G401.6 (cell line): ENCODE results near the gene CCDC34.

Source experiments
- FAIRE-seq: peaks from 2 replicates; lab custom pipeline; 2012; peaks lifted over from hg19 to GRCh38; lab: Jason Lieb, UNC

CCDC34 gene, protein sequence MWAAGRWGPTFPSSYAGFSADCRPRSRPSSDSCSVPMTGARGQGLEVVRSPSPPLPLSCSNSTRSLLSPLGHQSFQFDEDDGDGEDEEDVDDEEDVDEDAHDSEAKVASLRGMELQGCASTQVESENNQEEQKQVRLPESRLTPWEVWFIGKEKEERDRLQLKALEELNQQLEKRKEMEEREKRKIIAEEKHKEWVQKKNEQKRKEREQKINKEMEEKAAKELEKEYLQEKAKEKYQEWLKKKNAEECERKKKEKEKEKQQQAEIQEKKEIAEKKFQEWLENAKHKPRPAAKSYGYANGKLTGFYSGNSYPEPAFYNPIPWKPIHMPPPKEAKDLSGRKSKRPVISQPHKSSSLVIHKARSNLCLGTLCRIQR

DNA sequence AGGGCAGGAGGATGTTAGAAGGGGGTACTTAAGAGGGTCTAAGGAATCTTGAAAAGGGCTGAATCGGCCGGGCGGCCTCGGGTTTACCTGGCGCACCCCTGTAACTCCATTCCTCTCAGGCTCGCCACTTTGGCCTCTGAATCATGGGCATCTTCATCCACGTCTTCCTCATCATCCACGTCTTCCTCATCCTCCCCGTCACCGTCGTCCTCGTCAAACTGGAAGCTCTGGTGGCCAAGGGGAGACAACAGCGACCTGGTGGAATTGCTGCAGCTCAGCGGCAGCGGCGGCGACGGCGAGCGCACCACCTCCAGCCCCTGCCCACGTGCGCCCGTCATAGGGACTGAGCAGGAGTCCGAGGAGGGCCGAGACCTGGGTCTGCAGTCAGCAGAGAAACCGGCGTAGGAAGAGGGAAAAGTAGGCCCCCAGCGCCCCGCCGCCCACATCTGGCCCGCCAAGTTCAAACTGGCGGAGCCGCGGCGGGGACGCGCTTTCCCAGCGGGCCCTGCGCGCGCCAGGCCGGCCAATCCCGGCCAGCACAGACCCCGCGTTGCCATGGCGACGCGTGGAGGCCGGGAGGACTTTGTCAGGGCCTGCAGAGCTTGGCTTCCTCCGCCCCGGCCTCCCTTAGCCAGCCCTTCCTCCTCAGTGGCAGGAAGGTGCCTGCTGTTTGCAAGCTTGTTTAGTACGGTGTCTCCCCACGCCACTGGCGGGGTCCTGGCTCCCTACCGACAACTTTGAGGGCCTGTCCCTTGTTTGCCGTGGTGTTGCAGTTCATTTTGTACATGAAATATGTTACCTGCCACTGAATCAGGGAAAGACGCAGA is at the start of gene CCDC34:
CCDC34 (minus strand) TSS at position 467 of the 827 bp plus-strand sequence; CDS start at position 446, 21 bp downstream.
- FAIRE-seq: no peak

DNA sequence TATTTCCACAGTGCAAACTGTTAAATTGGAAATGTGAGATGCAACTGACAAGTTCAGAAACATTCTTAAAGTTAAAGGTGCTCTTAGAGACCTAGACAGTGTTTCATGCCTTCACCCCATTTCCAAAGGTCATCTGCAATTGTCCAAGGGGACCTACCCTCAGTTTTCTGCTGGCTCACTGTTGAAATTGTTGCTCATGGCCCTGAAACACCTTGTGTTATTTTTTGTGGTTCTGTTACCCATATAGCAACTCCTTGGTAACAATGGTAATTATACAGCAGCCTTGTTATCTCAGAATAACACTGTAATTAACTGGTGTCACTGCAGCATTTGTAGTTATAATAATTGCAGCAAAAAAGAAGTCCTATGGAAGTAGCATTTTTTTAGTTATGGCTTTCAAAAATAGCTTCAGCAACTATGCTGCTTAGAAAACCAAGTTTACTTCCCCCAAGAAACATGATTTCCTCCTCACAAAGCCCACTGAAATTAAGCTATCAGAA is 49.2 kb upstream of the CCDC34 start:
- FAIRE-seq: no peak

GRCh38 chr11:27411328-27411727 is 48.3 kb upstream of the CCDC34 start:
- FAIRE-seq: no peak

GRCh38 chr11:27410272-27410671 is 47.3 kb upstream of the CCDC34 start:
- FAIRE-seq: no peak

DNA sequence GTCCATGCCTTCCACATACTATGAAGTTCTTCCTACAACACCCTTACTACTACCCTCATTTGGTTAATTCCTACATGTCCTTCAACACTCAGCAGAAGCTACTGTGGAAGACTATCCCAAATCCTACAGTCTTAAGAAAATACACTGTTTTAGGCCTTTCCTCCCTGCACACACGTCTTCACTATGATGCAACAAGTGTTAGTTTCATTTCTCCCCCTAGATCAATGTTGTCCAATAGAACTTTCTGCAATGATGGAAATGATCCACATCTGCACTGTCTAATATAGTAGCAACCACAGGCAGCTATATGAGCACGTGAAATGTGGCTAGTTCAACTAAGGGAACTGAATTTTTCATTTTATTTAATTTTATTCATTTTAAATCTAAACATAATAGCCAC is 46.7 kb upstream of the CCDC34 start:
- FAIRE-seq: no peak

DNA sequence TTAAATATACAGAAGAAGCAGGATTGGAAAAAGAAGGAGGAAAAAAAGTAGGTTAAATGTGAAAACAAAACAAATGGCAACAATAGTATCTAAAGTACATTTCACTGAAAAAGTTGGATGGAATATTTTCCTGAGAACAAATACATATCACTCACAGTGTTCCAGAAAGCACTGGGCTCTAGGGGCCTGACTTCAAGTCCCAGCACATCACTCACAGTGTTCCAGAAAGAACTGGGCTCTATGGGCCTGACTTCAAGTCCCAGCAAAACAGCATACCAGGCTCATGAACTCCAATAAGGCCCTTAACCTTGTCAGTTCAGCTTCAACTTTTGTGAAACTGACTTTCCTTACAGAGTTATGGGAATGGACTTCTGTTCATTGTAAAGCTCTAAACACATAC is 46.0 kb upstream of the CCDC34 start:
- no peak for FAIRE-seq

DNA sequence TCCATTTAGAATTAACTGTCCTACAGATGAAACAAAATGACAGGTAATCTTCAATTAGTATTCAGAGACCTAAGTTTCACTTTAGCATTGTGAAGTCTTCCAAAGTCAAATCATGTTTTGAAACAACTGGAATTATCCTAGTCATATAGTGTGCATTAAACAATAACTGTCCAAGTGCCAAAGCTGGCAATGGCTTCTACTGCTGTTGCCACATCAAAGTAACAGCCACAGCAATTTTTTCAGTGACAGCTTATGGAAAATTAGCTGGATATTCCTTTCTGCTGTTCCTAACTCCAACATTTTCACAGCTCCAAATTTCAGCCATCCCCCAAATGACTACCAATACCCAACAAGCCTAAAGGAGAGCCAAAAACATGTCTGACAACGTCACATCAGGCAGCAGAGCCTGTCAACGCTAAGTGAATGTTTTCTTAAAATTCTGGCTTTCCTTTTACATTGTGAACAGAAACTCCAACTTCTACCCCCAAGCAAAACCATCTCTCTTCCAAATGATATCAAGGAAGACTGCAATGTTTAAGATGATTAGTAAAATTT is 45.3 kb upstream of the CCDC34 start:
- no peak for FAIRE-seq

GRCh38 chr11:27406498-27407354 is 43.7 kb upstream of the CCDC34 start:
- no peak for FAIRE-seq

GRCh38 chr11:27405134-27405533 is 42.1 kb upstream of the CCDC34 start:
- no peak for FAIRE-seq

GRCh38 chr11:27404427-27404826 is 41.4 kb upstream of the CCDC34 start:
- no peak for FAIRE-seq

DNA sequence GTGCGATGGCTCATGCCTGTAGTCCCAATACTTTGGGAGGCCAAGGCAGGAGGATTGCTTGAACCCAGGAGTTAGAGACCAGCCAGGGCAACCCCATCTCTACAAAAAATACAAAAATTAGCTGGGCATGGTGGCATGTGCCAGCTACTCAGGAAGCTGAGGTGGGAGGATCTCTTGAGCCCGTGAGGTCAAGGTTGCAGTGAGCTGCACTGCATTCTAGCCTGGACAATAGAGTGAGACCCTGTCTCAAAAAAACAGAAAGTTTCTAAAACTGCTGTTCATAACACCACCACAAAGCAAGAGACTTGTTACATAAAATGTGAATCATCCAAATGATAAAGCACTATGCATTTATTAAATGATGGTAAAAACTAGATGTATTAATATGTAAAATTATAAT is 40.2 kb upstream of the CCDC34 start:
- no peak for FAIRE-seq

- FAIRE-seq: no peak
Observed at GRCh38 chr11:27402450-27402849, 39.4 kb upstream of the CCDC34 start.

DNA sequence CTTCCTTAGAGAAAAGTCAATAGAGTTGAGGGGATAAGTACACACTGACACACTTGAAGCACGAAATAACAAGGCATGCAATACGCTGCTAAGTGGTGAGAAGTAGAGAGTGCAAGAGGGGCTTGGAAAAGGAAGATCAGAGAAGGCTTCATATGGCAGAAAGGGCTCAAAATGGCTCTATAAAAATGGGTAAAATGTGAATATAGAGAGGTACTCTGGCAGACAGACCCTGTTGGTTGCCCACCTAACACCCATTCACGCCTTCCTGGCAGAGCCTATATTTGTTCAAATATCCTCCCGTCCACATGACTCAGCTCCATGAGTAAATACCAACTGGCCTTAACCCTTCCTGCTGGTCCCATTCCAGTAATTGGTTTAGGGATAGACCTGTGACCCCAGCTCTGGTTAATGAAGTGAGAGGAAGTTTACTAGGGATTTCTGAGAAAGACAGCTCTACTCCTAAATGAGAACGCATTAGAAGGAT is 38.9 kb upstream of the CCDC34 start:
- FAIRE-seq: no peak

GRCh38 chr11:27401280-27401832 is 38.3 kb upstream of the CCDC34 start:
- FAIRE-seq: no peak

DNA sequence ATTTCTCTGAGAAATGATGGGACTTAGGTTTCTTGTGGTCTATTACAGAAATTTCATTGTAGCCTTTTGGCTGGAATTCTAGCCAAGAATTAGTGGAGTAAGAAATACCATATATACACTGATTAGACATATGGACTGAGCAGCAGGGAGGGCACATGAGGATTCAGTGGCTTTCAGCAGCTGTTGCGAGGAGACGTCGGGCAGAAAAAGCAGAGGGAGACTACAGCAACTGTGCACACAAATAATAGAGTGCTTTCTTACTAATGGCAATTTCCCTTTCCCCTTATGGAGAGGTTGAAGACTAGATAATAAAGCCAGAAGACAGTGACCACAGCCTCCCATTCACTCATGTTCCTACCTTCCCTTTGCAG is 35.4 kb upstream of the CCDC34 start:
- no peak for FAIRE-seq

- no peak for FAIRE-seq
Observed at GRCh38 chr11:27397624-27398399, 34.8 kb upstream of the CCDC34 start.

DNA sequence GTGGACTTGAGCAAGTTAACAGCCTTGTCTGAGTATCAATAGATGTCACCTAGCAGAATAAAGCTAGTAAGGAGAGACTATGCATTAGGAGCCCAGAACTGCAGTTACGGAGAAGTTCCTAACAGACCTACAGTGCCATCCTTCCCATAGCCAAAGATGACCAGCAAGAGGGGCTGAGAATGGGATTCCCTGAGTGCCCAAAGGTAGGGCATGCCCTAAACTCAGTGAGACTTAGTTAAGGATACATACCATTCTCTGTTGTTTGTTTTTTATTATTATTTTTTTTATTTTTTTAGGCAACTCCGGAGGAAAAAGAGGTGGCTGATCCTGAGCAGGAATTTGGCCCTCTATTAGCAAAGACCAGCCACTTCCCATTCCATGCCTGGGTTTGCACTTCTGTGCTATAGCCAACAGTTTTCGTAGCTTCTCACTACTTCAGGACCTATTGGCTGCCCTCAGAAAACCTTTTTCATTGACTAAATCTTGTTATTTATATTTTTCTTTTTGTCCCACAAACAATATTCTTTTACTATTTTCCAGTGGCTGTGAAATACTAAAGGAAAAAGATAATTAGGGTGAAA is 33.3 kb upstream of the CCDC34 start:
- FAIRE-seq: no peak

GRCh38 chr11:27395556-27396258 is 32.7 kb upstream of the CCDC34 start:
- FAIRE-seq: no peak

GRCh38 chr11:27394781-27395228 is 31.8 kb upstream of the CCDC34 start:
- FAIRE-seq: no peak
